HEK293 (cell line): ENCODE measurements around the gene NUFIP2.

Experiments
- KLF1 ChIP-seq: fragments of 450-650 bp; formaldehyde crosslinking; IDR thresholded peaks from 2 replicates; pipeline ENCODE4 v1.5.1; 2016; ENCODE audit warnings: missing biosample characterization, missing genetic modification characterization
- KLF16 ChIP-seq: fragments of 450-650 bp; formaldehyde crosslinking; IDR thresholded peaks from 2 replicates; pipeline ENCODE4 v1.5.1; 2017; ENCODE audit warnings: missing biosample characterization, missing genetic modification characterization
- TRIM28 ChIP-seq: IDR thresholded peaks from 2 replicates; pipeline ENCODE4 v1.6.1; 2011; ENCODE audit warnings: low read length, control low read depth, borderline replicate concordance
- ZBTB7A ChIP-seq: fragments of 450-650 bp; formaldehyde crosslinking; IDR thresholded peaks from 2 replicates; pipeline ENCODE4 v1.5.1; 2016; ENCODE audit warnings: low read depth, missing biosample characterization, missing genetic modification characterization
- ZNF76 ChIP-seq: fragments of 450-650 bp; formaldehyde crosslinking; IDR thresholded peaks from 2 replicates; pipeline ENCODE4; 2016; ENCODE audit warnings: low read depth, missing biosample characterization, missing genetic modification characterization, borderline replicate concordance
- ZNF768 ChIP-seq: fragments of 450-650 bp; formaldehyde crosslinking; IDR thresholded peaks from 2 replicates; pipeline ENCODE4 v1.5.1; 2018; ENCODE audit warnings: missing biosample characterization, mild to moderate bottlenecking, missing genetic modification characterization
- ZNF792 ChIP-seq: fragments of 450-650 bp; formaldehyde crosslinking; IDR thresholded peaks from 2 replicates; pipeline ENCODE4 v1.5.1; 2016; ENCODE audit warnings: missing biosample characterization, missing genetic modification characterization
- ZNF843 ChIP-seq: fragments of 450-650 bp; formaldehyde crosslinking; IDR thresholded peaks from 2 replicates; pipeline ENCODE4 v1.5.1; 2016; ENCODE audit warnings: missing biosample characterization, missing genetic modification characterization
- TF ChIP-seq, protein P1 (sequence below): fragments of 450-650 bp; formaldehyde crosslinking; conservative IDR thresholded peaks from 2 replicates; pipeline ENCODE4 v1.5.1; 2016; ENCODE audit warnings: low read depth, missing biosample characterization, missing genetic modification characterization
- TF ChIP-seq, protein P2 (sequence below): fragments of 450-650 bp; formaldehyde crosslinking; IDR thresholded peaks from 2 replicates; pipeline ENCODE4 v1.5.1; 2016; ENCODE audit warnings: missing biosample characterization, missing genetic modification characterization
- TF ChIP-seq, protein P3 (sequence below): sonication (generic); formaldehyde crosslinking; IDR thresholded peaks from 2 replicates; pipeline ENCODE4 v1.8.1; 2022; ENCODE audit warnings: mild to moderate bottlenecking, moderate library complexity, missing genetic modification reagents
- TF ChIP-seq, protein P4 (sequence below): fragments of 450-650 bp; IDR thresholded peaks from 2 replicates; pipeline ENCODE4 v1.5.1; 2018; ENCODE audit warnings: missing biosample characterization, missing genetic modification characterization

DNA sequence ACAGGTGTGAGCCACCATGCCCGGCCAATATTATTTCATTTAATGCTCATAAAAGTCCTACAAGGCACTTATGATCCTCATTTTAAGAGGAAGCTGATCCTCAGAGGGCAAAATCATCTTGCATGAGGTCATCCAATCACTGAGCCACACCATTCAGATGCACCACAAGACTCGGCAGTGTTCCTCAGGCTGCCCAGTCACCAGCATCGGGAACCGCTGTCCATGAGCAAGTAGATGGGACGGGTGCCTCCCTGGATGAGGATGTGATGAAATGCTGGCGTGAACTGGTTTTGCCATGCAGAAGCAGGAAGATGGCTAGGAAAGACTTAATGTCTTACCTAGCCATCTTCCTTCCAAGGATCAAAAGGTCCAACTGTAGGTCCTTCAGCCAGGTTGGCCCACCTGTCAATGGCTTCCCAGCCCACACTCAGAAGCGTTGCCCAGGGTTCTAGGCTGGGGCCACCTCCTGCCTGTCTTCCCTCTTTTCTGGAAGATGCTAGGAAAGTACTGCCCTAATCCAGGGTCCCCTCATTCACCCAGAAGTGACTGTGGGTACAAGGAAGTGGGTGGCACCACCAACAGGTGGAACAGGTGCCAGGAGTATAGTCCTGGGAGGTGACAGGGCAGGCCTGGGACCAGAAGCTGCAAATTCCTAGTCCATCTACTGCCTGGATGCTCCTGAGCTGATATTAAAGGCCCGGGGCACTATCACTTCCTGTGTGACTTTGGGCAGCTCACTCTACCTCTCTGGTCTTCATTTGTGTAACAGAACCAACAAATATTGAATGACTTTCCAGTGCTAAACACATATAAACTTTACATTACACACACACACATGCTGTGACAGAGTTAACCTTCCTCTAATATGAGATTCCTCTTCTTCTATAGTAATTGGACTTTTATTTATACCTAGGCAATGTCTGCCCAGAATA lies 79.5 kb downstream of the NUFIP2 start:
- TF ChIP-seq KLF16 (tag by site-specific recombination) (no peak), ZNF792 (tag by site-specific recombination) (no peak), ZNF768 (tag by site-specific recombination) (peak; percentile 59; the same call in 1 of the 2 replicates), ZNF843 (tag by site-specific recombination) (no peak), KLF1 (no peak), ZNF76 (tag by site-specific recombination) (no peak), TRIM28 (no peak), ZBTB7A (tag by site-specific recombination) (no peak)
- TF ChIP-seq, protein P1, sequence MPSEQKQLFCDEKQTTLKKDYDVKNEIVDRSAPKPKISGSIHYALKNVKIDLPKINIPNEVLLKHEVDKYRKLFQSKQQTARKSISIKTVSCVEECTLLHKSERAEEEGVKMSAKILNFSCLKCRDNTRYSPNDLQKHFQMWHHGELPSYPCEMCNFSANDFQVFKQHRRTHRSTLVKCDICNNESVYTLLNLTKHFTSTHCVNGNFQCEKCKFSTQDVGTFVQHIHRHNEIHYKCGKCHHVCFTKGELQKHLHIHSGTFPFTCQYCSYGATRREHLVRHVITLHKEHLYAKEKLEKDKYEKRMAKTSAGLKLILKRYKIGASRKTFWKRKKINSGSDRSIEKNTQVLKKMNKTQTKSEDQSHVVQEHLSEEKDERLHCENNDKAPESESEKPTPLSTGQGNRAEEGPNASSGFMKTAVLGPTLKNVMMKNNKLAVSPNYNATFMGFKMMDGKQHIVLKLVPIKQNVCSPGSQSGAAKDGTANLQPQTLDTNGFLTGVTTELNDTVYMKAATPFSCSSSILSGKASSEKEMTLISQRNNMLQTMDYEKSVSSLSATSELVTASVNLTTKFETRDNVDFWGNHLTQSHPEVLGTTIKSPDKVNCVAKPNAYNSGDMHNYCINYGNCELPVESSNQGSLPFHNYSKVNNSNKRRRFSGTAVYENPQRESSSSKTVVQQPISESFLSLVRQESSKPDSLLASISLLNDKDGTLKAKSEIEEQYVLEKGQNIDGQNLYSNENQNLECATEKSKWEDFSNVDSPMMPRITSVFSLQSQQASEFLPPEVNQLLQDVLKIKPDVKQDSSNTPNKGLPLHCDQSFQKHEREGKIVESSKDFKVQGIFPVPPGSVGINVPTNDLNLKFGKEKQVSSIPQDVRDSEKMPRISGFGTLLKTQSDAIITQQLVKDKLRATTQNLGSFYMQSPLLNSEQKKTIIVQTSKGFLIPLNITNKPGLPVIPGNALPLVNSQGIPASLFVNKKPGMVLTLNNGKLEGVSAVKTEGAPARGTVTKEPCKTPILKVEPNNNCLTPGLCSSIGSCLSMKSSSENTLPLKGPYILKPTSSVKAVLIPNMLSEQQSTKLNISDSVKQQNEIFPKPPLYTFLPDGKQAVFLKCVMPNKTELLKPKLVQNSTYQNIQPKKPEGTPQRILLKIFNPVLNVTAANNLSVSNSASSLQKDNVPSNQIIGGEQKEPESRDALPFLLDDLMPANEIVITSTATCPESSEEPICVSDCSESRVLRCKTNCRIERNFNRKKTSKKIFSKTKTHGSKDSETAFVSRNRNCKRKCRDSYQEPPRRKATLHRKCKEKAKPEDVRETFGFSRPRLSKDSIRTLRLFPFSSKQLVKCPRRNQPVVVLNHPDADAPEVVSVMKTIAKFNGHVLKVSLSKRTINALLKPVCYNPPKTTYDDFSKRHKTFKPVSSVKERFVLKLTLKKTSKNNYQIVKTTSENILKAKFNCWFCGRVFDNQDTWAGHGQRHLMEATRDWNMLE (tag by site-specific recombination) = no peak
- TF ChIP-seq, protein P2, sequence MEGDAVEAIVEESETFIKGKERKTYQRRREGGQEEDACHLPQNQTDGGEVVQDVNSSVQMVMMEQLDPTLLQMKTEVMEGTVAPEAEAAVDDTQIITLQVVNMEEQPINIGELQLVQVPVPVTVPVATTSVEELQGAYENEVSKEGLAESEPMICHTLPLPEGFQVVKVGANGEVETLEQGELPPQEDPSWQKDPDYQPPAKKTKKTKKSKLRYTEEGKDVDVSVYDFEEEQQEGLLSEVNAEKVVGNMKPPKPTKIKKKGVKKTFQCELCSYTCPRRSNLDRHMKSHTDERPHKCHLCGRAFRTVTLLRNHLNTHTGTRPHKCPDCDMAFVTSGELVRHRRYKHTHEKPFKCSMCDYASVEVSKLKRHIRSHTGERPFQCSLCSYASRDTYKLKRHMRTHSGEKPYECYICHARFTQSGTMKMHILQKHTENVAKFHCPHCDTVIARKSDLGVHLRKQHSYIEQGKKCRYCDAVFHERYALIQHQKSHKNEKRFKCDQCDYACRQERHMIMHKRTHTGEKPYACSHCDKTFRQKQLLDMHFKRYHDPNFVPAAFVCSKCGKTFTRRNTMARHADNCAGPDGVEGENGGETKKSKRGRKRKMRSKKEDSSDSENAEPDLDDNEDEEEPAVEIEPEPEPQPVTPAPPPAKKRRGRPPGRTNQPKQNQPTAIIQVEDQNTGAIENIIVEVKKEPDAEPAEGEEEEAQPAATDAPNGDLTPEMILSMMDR = no peak
- TF ChIP-seq, protein P3, sequence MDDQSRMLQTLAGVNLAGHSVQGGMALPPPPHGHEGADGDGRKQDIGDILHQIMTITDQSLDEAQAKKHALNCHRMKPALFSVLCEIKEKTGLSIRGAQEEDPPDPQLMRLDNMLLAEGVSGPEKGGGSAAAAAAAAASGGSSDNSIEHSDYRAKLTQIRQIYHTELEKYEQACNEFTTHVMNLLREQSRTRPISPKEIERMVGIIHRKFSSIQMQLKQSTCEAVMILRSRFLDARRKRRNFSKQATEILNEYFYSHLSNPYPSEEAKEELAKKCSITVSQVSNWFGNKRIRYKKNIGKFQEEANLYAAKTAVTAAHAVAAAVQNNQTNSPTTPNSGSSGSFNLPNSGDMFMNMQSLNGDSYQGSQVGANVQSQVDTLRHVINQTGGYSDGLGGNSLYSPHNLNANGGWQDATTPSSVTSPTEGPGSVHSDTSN (CRISPR knock-in tag) = no peak
- TF ChIP-seq, protein P4, sequence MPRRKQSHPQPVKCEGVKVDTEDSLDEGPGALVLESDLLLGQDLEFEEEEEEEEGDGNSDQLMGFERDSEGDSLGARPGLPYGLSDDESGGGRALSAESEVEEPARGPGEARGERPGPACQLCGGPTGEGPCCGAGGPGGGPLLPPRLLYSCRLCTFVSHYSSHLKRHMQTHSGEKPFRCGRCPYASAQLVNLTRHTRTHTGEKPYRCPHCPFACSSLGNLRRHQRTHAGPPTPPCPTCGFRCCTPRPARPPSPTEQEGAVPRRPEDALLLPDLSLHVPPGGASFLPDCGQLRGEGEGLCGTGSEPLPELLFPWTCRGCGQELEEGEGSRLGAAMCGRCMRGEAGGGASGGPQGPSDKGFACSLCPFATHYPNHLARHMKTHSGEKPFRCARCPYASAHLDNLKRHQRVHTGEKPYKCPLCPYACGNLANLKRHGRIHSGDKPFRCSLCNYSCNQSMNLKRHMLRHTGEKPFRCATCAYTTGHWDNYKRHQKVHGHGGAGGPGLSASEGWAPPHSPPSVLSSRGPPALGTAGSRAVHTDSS (tag by site-specific recombination) = no peak
